K562 (cell line): Measurements from ENCODE around the gene CALM3. TPM values are rescaled to one million over a fixed set of nuclear protein-coding genes. Genes with fewer than 3 reads are reported as not detected.

Experiments
- AFF4 ChIP-seq: sonication (generic); formaldehyde crosslinking; IDR thresholded peaks from 2 replicates; pipeline ENCODE4 v1.8.0; 2023; ENCODE audit warnings: mild to moderate bottlenecking, missing genetic modification reagents
- ARNT ChIP-seq, 2 experiments: fragments of 450-650 bp; IDR thresholded peaks; 2 replicates each; pipeline ENCODE4 v1.6.1; 2016; ENCODE audit warnings: mild to moderate bottlenecking in 1 of 2
- CBX5 ChIP-seq: IDR thresholded peaks from 2 replicates; pipeline ENCODE4 v1.6.1; 2014; ENCODE audit warnings: low read depth, borderline replicate concordance
- DEAF1 ChIP-seq: fragments of 450-650 bp; formaldehyde crosslinking; IDR thresholded peaks from 2 replicates; pipeline ENCODE4 v1.4.0; 2020; ENCODE audit warnings: mild to moderate bottlenecking, moderate library complexity
- FIP1L1 ChIP-seq: fragments of 200-400 bp; formaldehyde crosslinking; IDR thresholded peaks from 2 replicates; pipeline ENCODE4 v1.6.1; 2018; ENCODE audit warnings: mild to moderate bottlenecking, low read depth, low read length; ENCODE audit not compliant: poor library complexity, severe bottlenecking
- FOS ChIP-seq: IDR thresholded peaks from 3 replicates; pipeline ENCODE4 v1.6.1; 2011; ENCODE audit not compliant: insufficient read length; ENCODE audit errors: extremely low read depth
- HDGF ChIP-seq: fragments of 450-650 bp; IDR thresholded peaks from 2 replicates; pipeline ENCODE4 v1.6.1; 2016
- HMBOX1 ChIP-seq: sonication (generic); IDR thresholded peaks from 2 replicates; pipeline ENCODE4 v1.6.1; 2016
- ILK ChIP-seq: fragments of 450-650 bp; IDR thresholded peaks from 2 replicates; pipeline ENCODE4 v1.6.1; 2016; ENCODE audit warnings: missing genetic modification characterization, low read depth, mild to moderate bottlenecking, missing compliant biosample characterization, moderate library complexity, borderline replicate concordance
- NFE2L1 ChIP-seq: fragments of 450-650 bp; IDR thresholded peaks from 2 replicates; pipeline ENCODE4 v1.6.1; 2016; ENCODE audit warnings: missing genetic modification characterization, low read depth, mild to moderate bottlenecking, missing compliant biosample characterization, moderate library complexity, borderline replicate concordance
- NR4A1 ChIP-seq, 2 experiments: fragments of 250-450 bp in 1 of 2; fragments of 450-650 bp in 1 of 2; sonication (Bioruptor Pico) in 1 of 2; IDR thresholded peaks; 2 replicates each; pipeline versions ENCODE4 v1.4.0 to v1.6.1; 2016 to 2020; ENCODE audit warnings: mild to moderate bottlenecking in 2 of 2, missing compliant biosample characterization in 1 of 2, missing genetic modification characterization in 1 of 2, moderate library complexity in 1 of 2
- RBBP5 ChIP-seq: fragments of 200-600 bp; sonication (generic); IDR thresholded peaks from 2 replicates; pipeline ENCODE4 v1.6.1; 2012; ENCODE audit warnings: borderline replicate concordance, mild to moderate bottlenecking, low read length, control low read depth, inconsistent platforms; ENCODE audit not compliant: insufficient read depth, poor library complexity, severe bottlenecking
- RNF219 ChIP-seq: fragments of 250-450 bp; sonication (Bioruptor Pico); IDR thresholded peaks from 2 replicates; pipeline ENCODE4 v1.5.0; 2022; ENCODE audit warnings: mild to moderate bottlenecking
- TCF7L2 ChIP-seq: fragments of 150-350 bp; IDR thresholded peaks from 2 replicates; pipeline ENCODE4 v1.6.1; 2016; ENCODE audit warnings: low read depth, mild to moderate bottlenecking, low read length, moderate library complexity
- ZBTB7A ChIP-seq: IDR thresholded peaks from 2 replicates; pipeline ENCODE4 v1.6.1; 2011; ENCODE audit warnings: low read depth, mild to moderate bottlenecking, low read length, moderate library complexity, borderline replicate concordance; ENCODE audit not compliant: control insufficient read depth
- ZC3H11A ChIP-seq: IDR thresholded peaks from 2 replicates; pipeline ENCODE4 v1.6.1; 2012; ENCODE audit warnings: low read depth, low read length, improper control_type of control experiment
- ZNF766 ChIP-seq: fragments of 200-800 bp; sonication (Bioruptor generic); conservative IDR thresholded peaks from 2 replicates; pipeline ENCODE4 v1.6.1; 2016; ENCODE audit warnings: missing genetic modification characterization, missing compliant biosample characterization
- ZSCAN29 ChIP-seq: fragments of 450-650 bp; IDR thresholded peaks from 2 replicates; pipeline ENCODE4 v1.6.1; 2017
- polyA plus RNA-seq, 8 experiments: library from polyadenylated mRNA; depleted of rRNA in 4 of 8; stranded (reverse) in 5 of 8; unstranded in 3 of 8; fragments of >200 nt; fragmentation: Nextera tagmentation in 2 of 8; fragmentation: Illumina TruSeq in 1 of 8; extraction: Ambion mirVana in 2 of 8; extraction: Trizol in 1 of 8; gene quantifications; 2 replicates each; pipeline versions ENCODE4 v1.2.1 to v1.2.3, GENCODE V29; 2011 to 2014; ENCODE audit warnings: inconsistent platforms in 1 of 8, missing spikeins in 1 of 8
- total RNA-seq, 7 experiments: library from RNA; depleted of rRNA in 6 of 7; stranded (reverse); fragments of >200 nt in 6 of 7; fragmentation: Illumina TruSeq in 2 of 7; extraction: Trizol in 2 of 7; gene quantifications; 2 replicates each; pipeline versions ENCODE4 v1.2.1 to v1.2.3, GENCODE V29; 2011 to 2021; ENCODE audit warnings: low replicate concordance in 1 of 7
- TF ChIP-seq, protein P1 (sequence below): sonication (generic); formaldehyde crosslinking; IDR thresholded peaks from 2 replicates; pipeline ENCODE4 v1.9.0; 2022; ENCODE audit warnings: mild to moderate bottlenecking, missing genetic modification reagents

CALM3 gene
- total and polyA plus RNA-seq, 9 of the 15 experiments (the other 6 are each of a cell fraction or from before 2014, with no cell fraction given): 34.6 to 350 (median 156) TPM

DNA sequence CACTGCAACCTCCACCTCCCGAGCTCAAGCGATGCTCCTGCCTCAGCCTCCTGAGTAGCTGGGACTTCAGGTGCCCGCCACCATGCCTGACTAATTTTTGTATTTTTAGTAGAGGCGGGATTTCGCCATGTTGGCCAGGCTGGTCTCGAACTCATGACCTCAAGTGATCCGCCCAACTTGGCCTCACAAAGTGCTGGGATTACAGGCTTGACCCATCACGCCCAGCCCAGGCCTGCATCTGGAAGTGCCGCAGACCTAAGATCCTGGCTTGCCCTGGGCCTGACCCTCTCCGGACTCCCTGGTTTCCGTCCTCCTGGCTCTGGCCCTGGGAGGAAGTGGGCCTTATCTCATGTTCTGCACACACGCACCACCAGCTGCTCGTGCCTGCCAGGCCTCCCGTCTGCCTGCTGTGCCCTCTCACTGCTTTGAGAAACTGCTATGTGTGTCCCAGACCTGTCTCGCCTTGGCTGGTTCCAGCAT is 28.5 kb downstream of the CALM3 start (continued):
- TF ChIP-seq DEAF1 (CRISPR knock-in tag): no peak
- TF ChIP-seq HMBOX1: no peak
- no peak for TF ChIP-seq FIP1L1
- TF ChIP-seq FOS: no peak
- no peak for TF ChIP-seq NR4A1 (CRISPR knock-in tag; IDR thresholded peaks at IDR 0.05)
- no peak for TF ChIP-seq NR4A1 (tag; IDR thresholded peaks at IDR 0.05)
- no peak for TF ChIP-seq ILK (tag)
- no peak for TF ChIP-seq CBX5
- no peak for TF ChIP-seq AFF4
- TF ChIP-seq, protein P1, sequence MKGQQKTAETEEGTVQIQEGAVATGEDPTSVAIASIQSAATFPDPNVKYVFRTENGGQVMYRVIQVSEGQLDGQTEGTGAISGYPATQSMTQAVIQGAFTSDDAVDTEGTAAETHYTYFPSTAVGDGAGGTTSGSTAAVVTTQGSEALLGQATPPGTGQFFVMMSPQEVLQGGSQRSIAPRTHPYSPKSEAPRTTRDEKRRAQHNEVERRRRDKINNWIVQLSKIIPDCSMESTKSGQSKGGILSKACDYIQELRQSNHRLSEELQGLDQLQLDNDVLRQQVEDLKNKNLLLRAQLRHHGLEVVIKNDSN (CRISPR knock-in tag): no peak
- TF ChIP-seq NFE2L1 (tag): no peak
- no peak for TF ChIP-seq ZNF766 (CRISPR knock-in tag)
- no peak for TF ChIP-seq ARNT (IDR thresholded peaks at IDR 0.05)
- no peak for TF ChIP-seq RNF219
- TF ChIP-seq TCF7L2: no peak
- no peak for TF ChIP-seq ZSCAN29
- no peak for TF ChIP-seq ZBTB7A
- TF ChIP-seq ZC3H11A: no peak
- TF ChIP-seq RBBP5: peak; percentile 24
- no peak for TF ChIP-seq HDGF
